SU-DHL-6 (cell line): ENCODE data around the gene TOMT.

Experiments
- H2AFZ ChIP-seq: fragments of 200-600 bp; sonication (generic); 2 replicates; pipeline ENCODE4 v1.6.1; 2014; ENCODE audit warnings: low read depth, mild to moderate bottlenecking, moderate library complexity, mixed read lengths, antibody characterized with exemption, low read length; ENCODE audit not compliant: severe bottlenecking
- H3F3A ChIP-seq: fragments of 200-600 bp; shearing (Covaris generic); 2 replicates; pipeline ENCODE4 v1.6.0; 2016; ENCODE audit warnings: antibody characterized with exemption, mild to moderate bottlenecking; ENCODE audit not compliant: insufficient read depth
- H3K27ac ChIP-seq: fragments of 200-600 bp; sonication (generic); 2 replicates; pipeline ENCODE4 v1.5.1; 2016; ENCODE audit warnings: low read depth, mild to moderate bottlenecking, low read length, moderate library complexity, mixed read lengths
- H3K27me3 ChIP-seq: fragments of 200-600 bp; sonication (generic), shearing (Covaris generic); 2 replicates; pipeline ENCODE4 v1.6.0; 2014; ENCODE audit warnings: mild to moderate bottlenecking, low read length
- H3K36me3 ChIP-seq: fragments of 200-600 bp; sonication (generic); 2 replicates; pipeline ENCODE4 v1.6.1; 2014; ENCODE audit warnings: mild to moderate bottlenecking, low read length, mixed read lengths
- H3K4me2 ChIP-seq: fragments of 300-600, 200-600 bp; shearing (Covaris generic), sonication (generic); 2 replicates; pipeline ENCODE4 v1.6.0; 2014; ENCODE audit warnings: low read length, low read depth, mild to moderate bottlenecking; ENCODE audit not compliant: poor library complexity, severe bottlenecking
- H3K4me3 ChIP-seq: fragments of 200-600 bp; sonication (generic); 2 replicates; pipeline ENCODE4 v1.5.1; 2014; ENCODE audit warnings: antibody characterized with exemption, low read length, mild to moderate bottlenecking, mixed read lengths; ENCODE audit not compliant: insufficient read depth, poor library complexity, severe bottlenecking
- H3K79me2 ChIP-seq: fragments of 200-600 bp; sonication (generic); 2 replicates; pipeline ENCODE4 v1.6.1; 2014; ENCODE audit warnings: mild to moderate bottlenecking, low read length, moderate library complexity; ENCODE audit not compliant: insufficient read depth
- H3K9ac ChIP-seq: fragments of 200-600 bp; sonication (generic); 2 replicates; pipeline ENCODE4 v1.7.0; 2014; ENCODE audit warnings: mild to moderate bottlenecking, low read length
- H3K9me2 ChIP-seq: fragments of 200-600 bp; sonication (generic); replicated peaks from 2 replicates; pipeline ENCODE4 v1.6.1; 2014; ENCODE audit warnings: low read length; ENCODE audit not compliant: insufficient read depth
- H3K9me3 ChIP-seq: fragments of 200-600 bp; sonication (generic); 2 replicates; pipeline ENCODE4 v1.6.1; 2014; ENCODE audit warnings: low read length, mixed read lengths; ENCODE audit not compliant: insufficient read depth
- H4K20me1 ChIP-seq: fragments of 200-600 bp; sonication (generic); 2 replicates; pipeline ENCODE4 v1.6.1; 2014; ENCODE audit warnings: low read depth, mild to moderate bottlenecking, antibody characterized with exemption, low read length, moderate library complexity, mixed read lengths
- CTCF ChIP-seq: fragments of 200-600 bp; sonication (generic); IDR thresholded peaks from one replicate; pipeline ENCODE4 v1.5.1; 2017; ENCODE audit warnings: antibody characterized with exemption, mild to moderate bottlenecking, low read length, moderate library complexity; ENCODE audit not compliant: insufficient read depth, poor library complexity, severe bottlenecking
- EZH2phosphoT487 ChIP-seq: fragments of 200-600 bp; sonication (generic), shearing (Covaris generic); conservative IDR thresholded peaks from 2 replicates; pipeline ENCODE4 v1.6.1; 2018; ENCODE audit warnings: mild to moderate bottlenecking, antibody characterized with exemption, low read length, moderate library complexity, mixed read lengths

Gene TOMT

GRCh38 chr11:72112978-72113808 is 7.5 kb downstream of the TOMT start:
- peak overlapping the region; percentile 60 for H2AFZ ChIP-seq
- peak overlapping the region; percentile 75 for H3K4me3 ChIP-seq
- H3K27me3 ChIP-seq = no peaks in the 10 kb centered on the region
- no peaks in the 10 kb centered on the region for H3K36me3 ChIP-seq
- TF ChIP-seq CTCF (no peak), EZH2phosphoT487 (no peak)
- H3K27ac ChIP-seq = peak overlapping the region; percentile 85
- H3K9ac ChIP-seq = peak overlapping the region; percentile 80
- H3F3A ChIP-seq = no peaks in the 10 kb centered on the region; the same call in 1 of the 2 replicates
- no peaks in the 10 kb centered on the region; the same call in 1 of the 2 replicates for H3K79me2 ChIP-seq
- no peaks in the 10 kb centered on the region for H3K9me3 ChIP-seq
- H3K4me2 ChIP-seq = peak overlapping the region; percentile 74
- no peaks in the 10 kb centered on the region for H4K20me1 ChIP-seq
- H3K9me2 ChIP-seq = no peaks in the 10 kb centered on the region

- Histone ChIP-seq H2AFZ (no peak overlapping the region), H3K79me2 (no peaks in the 10 kb centered on the region; the same call in 1 of the 2 replicates)
- TF ChIP-seq EZH2phosphoT487 = no peak
- TF ChIP-seq CTCF = no peak
These were observed 8.8 kb downstream of the TOMT start for GRCh38 chr11:72114570-72114969.

GRCh38 chr11:72116019-72116755 is 10.5 kb downstream of the TOMT start:
- no peak overlapping the region for H3K27ac ChIP-seq
- no peaks in the 10 kb centered on the region for H3K36me3 ChIP-seq
- H3K9me2 ChIP-seq = no peaks in the 10 kb centered on the region
- H2AFZ ChIP-seq = no peak overlapping the region
- no peak overlapping the region for H3K4me3 ChIP-seq
- H3K9me3 ChIP-seq = no peaks in the 10 kb centered on the region
- H3K9ac ChIP-seq = no peak overlapping the region
- no peaks in the 10 kb centered on the region for H3K27me3 ChIP-seq
- no peaks in the 10 kb centered on the region for H4K20me1 ChIP-seq
- no peak for TF ChIP-seq EZH2phosphoT487
- no peak for TF ChIP-seq CTCF
- H3K79me2 ChIP-seq = no peaks in the 10 kb centered on the region; the same call in 1 of the 2 replicates
- no peak overlapping the region for H3K4me2 ChIP-seq
- H3F3A ChIP-seq = no peaks in the 10 kb centered on the region; the same call in 1 of the 2 replicates

More at GRCh38 chr11:72114570-72114969, 8.8 kb downstream of the TOMT start:
- no peaks in the 10 kb centered on the region for H4K20me1 ChIP-seq
- no peak overlapping the region for H3K4me2 ChIP-seq
- no peaks in the 10 kb centered on the region for H3K9me2 ChIP-seq
- H3K36me3 ChIP-seq = no peaks in the 10 kb centered on the region
- H3F3A ChIP-seq = no peaks in the 10 kb centered on the region; the same call in 1 of the 2 replicates
- no peak overlapping the region for H3K9ac ChIP-seq
- no peak overlapping the region for H3K4me3 ChIP-seq
- no peaks in the 10 kb centered on the region for H3K27me3 ChIP-seq
- H3K9me3 ChIP-seq = no peaks in the 10 kb centered on the region
- H3K27ac ChIP-seq = no peak overlapping the region
